Sigmoid colon (tissue), 7 donors: ENCODE results near the gene SOX10. TPM values are rescaled to one million over a fixed set of nuclear protein-coding genes. Genes with fewer than 3 reads are reported as not detected.

Experiments used
- DNase-seq: peaks from one replicate; pipeline ENCODE4 v3.0.0-alpha.2; 2019
- H3K27ac ChIP-seq, 4 donors: fragments of 200-600 bp; sonication (generic); one replicate each; pipeline ENCODE4 v1.5.1; 2016 to 2019; ENCODE audit warnings: mild to moderate bottlenecking in 1 of 4
- H3K27me3 ChIP-seq, 3 donors: fragments of 200-600 bp; sonication (generic); one replicate each; pipeline ENCODE4 v1.5.1; 2019; ENCODE audit warnings: mild to moderate bottlenecking in 1 of 3
- H3K36me3 ChIP-seq, 4 donors: fragments of 200-600 bp; sonication (generic); one replicate each; pipeline ENCODE4 v1.5.1; 2016 to 2019
- H3K4me1 ChIP-seq, 4 donors: fragments of 200-600 bp; sonication (generic); one replicate each; pipeline ENCODE4 v1.5.1; 2017 to 2019
- H3K4me3 ChIP-seq, 4 donors: fragments of 200-600 bp; sonication (generic); one replicate each; pipeline ENCODE4 v1.5.1; 2017 to 2019; ENCODE audit warnings: mild to moderate bottlenecking in 2 of 4, moderate library complexity in 1 of 4
- H3K9me3 ChIP-seq, 4 donors: fragments of 200-600 bp in 3 of 4; sonication (generic) in 3 of 4; one replicate each; pipeline versions ENCODE4 v1.5.1 to v1.6.1; 2013 to 2019
- EP300 ChIP-seq, 4 donors: sonication (generic); formaldehyde crosslinking; IDR thresholded peaks; one replicate each; pipeline ENCODE4 v1.6.1; 2017; ENCODE audit warnings: antibody characterized with exemption in 4 of 4
- POLR2A ChIP-seq, 2 donors: fragments of 450-650 bp; IDR thresholded peaks; one replicate each; pipeline ENCODE4 v1.6.1; 2016; ENCODE audit warnings: antibody characterized with exemption in 2 of 2, mild to moderate bottlenecking in 2 of 2, moderate library complexity in 2 of 2
- POLR2AphosphoS5 ChIP-seq, 4 donors: sonication (generic); formaldehyde crosslinking; IDR thresholded peaks; one replicate each; pipeline ENCODE4 v1.6.1; 2017; ENCODE audit warnings: antibody characterized with exemption in 4 of 4
- WGBS, 2 donors: extraction: QIAGEN DNeasy Blood & Tissue Kit; methylation state at CpG; one replicate each; pipeline ENCODE4 v1.1.7; 2013; 5-methylcytosine and 5-hydroxymethylcytosine counted together
- intact Hi-C: fragments of 100-400 bp; cut with DNase I; formaldehyde crosslinking; loops from one replicate; pipeline ENCODE4 v1.15.1; 2023
- polyA plus RNA-seq, 3 donors: library from polyadenylated mRNA; stranded (reverse); fragments of 200-250 nt; gene quantifications; one replicate each; pipeline ENCODE4 v1.2.3, GENCODE V29; 2013
- total RNA-seq, 4 donors: library from RNA; depleted of rRNA; stranded (reverse); fragments of >200 nt; gene quantifications; one replicate each; pipeline ENCODE4 v1.1.0, GENCODE V29; 2016
- TF ChIP-seq, protein P1 (sequence below), 4 experiments: fragments of 450-650 bp in 3 of 4; fragments of 200-600 bp in 1 of 4; IDR thresholded peaks; one replicate each; pipeline ENCODE4 v1.5.1; 2016 to 2019; ENCODE audit warnings: antibody characterized with exemption in 4 of 4, mild to moderate bottlenecking in 3 of 4, moderate library complexity in 2 of 4
- donor health status: healthy with polysubstance abuse.
- donor health status: Bipolar disorder and iron deficiency.
- donor health status: healthy.

Gene SOX10
- total and polyA plus RNA-seq, 7 donors: 0.23 to 17.5 (median 3.8) TPM

DNA sequence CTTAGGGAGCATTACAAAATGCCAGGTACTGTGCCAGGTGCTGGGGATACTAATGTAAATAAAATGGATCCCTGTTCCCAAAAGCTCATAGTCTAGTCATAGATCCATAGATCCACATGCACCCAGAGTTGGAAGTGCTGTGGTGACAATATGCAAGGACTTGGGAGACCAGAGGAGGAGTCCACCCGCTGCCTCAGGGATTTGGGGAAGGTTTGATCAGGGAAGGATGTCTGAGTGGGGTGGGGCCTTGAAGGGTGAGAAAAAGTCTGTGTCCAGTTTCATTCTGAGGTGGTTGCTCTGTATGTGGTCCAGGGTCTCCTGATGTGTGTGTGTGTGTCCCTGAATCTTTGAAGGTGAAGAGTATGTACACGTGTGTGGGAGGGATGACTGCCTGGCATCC lies 9.2 kb downstream of the SOX10 start:
- intact Hi-C loops: no loop called here
- DNase-seq: no peak
- TF ChIP-seq POLR2A (IDR thresholded peaks at IDR 0.05) (no peak), POLR2AphosphoS5 (IDR thresholded peaks at IDR 0.05) (no peak)
- Histone ChIP-seq H3K27ac (no peak overlapping the region), H3K4me1 (no peaks in the 10 kb centered on the region), H3K27me3 (no peaks in the 10 kb centered on the region), H3K36me3 (peaks cover 0 to 12% (median 4%) of the 10 kb centered on the region in 4 donors), H3K4me3 (no peak overlapping the region), H3K9me3 (no peaks in the 10 kb centered on the region)
- WGBS, 2 donors: 87% methylated on average over 2 of the region's 2 CpGs

DNA sequence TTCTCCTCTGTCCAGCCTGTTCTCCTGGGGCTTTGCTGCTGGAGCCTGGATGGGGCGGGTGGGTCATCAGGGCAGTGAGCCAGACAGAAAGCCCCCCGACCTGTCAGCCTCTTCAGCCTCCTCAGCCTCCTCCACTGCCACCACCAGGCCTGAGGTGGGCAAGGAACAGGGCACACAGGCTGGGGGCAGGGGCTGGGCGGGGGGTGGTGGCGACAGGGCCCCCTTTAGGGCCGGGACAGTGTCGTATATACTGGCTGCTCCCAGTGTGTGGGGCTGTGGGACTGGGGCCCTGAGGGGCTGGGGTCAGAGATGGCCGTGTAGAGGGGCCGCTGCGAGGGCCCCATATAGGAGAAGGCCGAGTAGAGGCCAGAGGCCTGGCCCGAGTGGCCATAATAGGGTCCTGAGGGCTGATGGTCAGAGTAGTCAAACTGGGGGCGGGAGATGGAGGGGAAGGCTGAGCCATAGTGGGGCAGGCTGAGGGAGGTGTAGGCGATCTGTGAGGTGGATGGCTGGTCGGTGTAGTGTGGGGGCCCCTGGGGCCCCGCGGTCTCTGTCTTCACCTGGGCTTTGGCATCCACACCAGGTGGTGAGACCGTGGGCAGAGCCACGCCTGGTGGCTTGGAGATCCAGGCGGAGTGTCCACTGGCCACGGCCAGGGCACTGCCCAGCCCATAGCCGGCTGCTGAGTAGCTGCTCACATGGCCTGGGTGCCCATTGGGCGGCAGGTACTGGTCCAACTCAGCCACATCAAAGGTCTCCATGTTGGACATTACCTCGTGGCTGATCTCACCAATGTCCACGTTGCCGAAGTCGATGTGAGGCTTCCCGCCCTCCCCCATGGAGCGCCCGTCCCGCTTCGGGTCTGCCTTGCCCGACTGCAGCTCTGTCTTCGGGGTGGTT lies 10.8 kb downstream of the SOX10 start:
- no peaks in the 10 kb centered on the region for H3K4me1 ChIP-seq
- no peak overlapping the region for H3K27ac ChIP-seq
- intact Hi-C loops: no loop called here
- H3K4me3 ChIP-seq: no peak overlapping the region
- TF ChIP-seq POLR2A (IDR thresholded peaks at IDR 0.05) (no peak), POLR2AphosphoS5 (IDR thresholded peaks at IDR 0.05) (no peak), EP300 (IDR thresholded peaks at IDR 0.05) (no peak)
- TF ChIP-seq, protein P1, sequence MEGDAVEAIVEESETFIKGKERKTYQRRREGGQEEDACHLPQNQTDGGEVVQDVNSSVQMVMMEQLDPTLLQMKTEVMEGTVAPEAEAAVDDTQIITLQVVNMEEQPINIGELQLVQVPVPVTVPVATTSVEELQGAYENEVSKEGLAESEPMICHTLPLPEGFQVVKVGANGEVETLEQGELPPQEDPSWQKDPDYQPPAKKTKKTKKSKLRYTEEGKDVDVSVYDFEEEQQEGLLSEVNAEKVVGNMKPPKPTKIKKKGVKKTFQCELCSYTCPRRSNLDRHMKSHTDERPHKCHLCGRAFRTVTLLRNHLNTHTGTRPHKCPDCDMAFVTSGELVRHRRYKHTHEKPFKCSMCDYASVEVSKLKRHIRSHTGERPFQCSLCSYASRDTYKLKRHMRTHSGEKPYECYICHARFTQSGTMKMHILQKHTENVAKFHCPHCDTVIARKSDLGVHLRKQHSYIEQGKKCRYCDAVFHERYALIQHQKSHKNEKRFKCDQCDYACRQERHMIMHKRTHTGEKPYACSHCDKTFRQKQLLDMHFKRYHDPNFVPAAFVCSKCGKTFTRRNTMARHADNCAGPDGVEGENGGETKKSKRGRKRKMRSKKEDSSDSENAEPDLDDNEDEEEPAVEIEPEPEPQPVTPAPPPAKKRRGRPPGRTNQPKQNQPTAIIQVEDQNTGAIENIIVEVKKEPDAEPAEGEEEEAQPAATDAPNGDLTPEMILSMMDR (IDR thresholded peaks at IDR 0.05): no peak
- no peaks in the 10 kb centered on the region for H3K9me3 ChIP-seq
- H3K27me3 ChIP-seq: no peaks in the 10 kb centered on the region
- 95 to 96% methylated on average over 33 of the region's 33 CpGs for WGBS, 2 donors
- H3K36me3 ChIP-seq: peaks cover 0 to 24% (median 5%) of the 10 kb centered on the region in 4 donors
- no peak for DNase-seq

DNA sequence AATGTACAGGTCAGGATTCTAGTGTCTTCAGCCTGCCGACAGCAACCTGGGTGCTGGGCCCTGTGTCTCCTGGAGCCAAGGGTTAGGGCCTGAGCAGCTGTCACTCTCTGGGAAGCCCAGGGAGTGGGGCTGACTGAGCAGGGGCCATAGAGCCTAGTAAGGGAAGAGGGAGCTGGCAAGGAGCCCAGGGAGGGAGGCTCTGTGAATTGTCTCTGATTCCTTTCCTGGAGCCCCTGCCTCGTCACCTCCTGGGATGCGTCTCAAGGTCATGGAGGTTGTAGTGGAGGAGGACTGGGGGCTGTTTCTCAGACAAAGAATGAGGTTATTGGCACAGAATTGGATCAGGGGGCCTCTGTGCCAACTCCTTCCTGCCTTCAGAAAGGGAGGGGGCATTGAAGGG lies 11.8 kb downstream of the SOX10 start:
- intact Hi-C loops: no loop called here
- H3K36me3 ChIP-seq: peaks cover 0 to 34% (median 13%) of the 10 kb centered on the region in 4 donors

DNA sequence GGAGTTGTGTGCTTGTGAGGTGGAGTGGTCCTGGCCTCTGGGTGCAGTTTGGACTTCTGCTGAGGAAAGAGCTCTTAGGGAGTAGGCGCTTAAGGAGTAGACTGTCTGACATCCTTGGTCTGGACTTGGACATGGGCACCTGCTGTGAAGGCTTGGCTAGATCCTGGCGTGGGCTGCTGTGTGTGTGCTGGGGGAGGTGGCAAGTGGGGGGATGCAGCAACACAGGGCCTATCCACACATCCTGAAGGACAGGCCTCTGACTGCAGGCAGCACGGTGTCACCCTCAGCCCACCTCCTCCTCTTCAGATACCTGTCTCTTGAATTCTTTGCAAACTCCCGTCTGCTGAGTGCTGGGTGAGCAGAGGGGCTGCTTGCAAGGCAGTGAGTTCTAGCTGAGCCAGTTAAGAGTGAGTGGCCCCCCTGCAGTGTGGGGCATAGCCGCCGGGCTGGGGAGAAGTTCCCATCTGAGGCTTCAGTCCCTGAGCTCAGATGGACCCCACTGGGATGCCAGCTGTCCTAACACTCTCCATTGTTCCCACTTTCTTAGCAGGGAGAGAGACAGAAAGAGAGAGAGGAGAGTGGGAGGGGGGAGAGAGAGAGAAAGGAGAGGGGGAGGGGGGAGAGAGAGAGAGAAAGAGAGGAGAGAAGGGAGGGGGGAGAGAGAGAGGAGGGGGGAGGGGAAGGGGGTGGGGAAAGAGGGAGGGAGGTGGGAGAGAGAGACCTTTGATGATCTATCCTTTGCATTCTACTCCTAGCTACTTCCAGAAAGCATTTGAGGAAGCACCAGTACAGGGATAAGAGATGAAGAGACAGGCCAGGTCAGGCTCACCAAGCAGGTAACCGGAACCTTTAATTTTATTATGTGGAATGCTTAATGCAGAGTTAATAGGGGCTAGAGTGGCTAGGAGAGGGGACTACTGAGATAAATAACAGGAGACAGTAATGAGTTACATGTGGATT lies 12.6 kb downstream of the SOX10 start:
- no peaks in the 10 kb centered on the region for H3K27me3 ChIP-seq
- H3K4me1 ChIP-seq: peaks cover 0 to 4% (median 0%) of the 10 kb centered on the region in 4 donors
- DNase-seq: no peak
- intact Hi-C loops: no loop called here
- peaks cover 0 to 42% (median 20%) of the 10 kb centered on the region in 4 donors for H3K36me3 ChIP-seq
- WGBS, 2 donors: 85 to 92% methylated on average over 7 of the region's 7 CpGs
- no peaks in the 10 kb centered on the region for H3K9me3 ChIP-seq
- TF ChIP-seq EP300 (IDR thresholded peaks at IDR 0.05): no peak
- TF ChIP-seq POLR2AphosphoS5 (IDR thresholded peaks at IDR 0.05): no peak
- TF ChIP-seq, protein P1 (IDR thresholded peaks at IDR 0.05): no peak
- no peak for TF ChIP-seq POLR2A (IDR thresholded peaks at IDR 0.05)
- H3K27ac ChIP-seq: no peak overlapping the region
- no peak overlapping the region for H3K4me3 ChIP-seq

More for the DNA sequence above, 11.8 kb downstream of the SOX10 start:
- Histone ChIP-seq H3K4me1 (peaks cover 0 to 4% (median 0%) of the 10 kb centered on the region in 4 donors), H3K9me3 (no peaks in the 10 kb centered on the region), H3K27ac (no peak overlapping the region), H3K4me3 (no peak overlapping the region), H3K27me3 (no peaks in the 10 kb centered on the region)
- TF ChIP-seq EP300 (IDR thresholded peaks at IDR 0.05): no peak
- TF ChIP-seq POLR2A (IDR thresholded peaks at IDR 0.05): no peak
- TF ChIP-seq POLR2AphosphoS5 (IDR thresholded peaks at IDR 0.05): no peak
- TF ChIP-seq, protein P1 (IDR thresholded peaks at IDR 0.05): no peak
- 54 to 89% methylated on average over 3 of the region's 3 CpGs for WGBS, 2 donors
- no peak for DNase-seq
